Skeletal muscle satellite cell (primary cell): ENCODE data around the gene MS4A15.

Source experiments
- H3K27me3 ChIP-seq: 2 replicates; pipeline ENCODE4 v1.7.0; 2013; ENCODE audit warnings: low read length; ENCODE audit not compliant: control insufficient read depth, insufficient read depth
- H3K36me3 ChIP-seq: 2 replicates; pipeline ENCODE4 v1.7.0; 2013; ENCODE audit warnings: mild to moderate bottlenecking, control low read depth, low read length; ENCODE audit not compliant: insufficient read depth
- H3K4me1 ChIP-seq: 2 replicates; pipeline ENCODE4 v1.7.0; 2013; ENCODE audit warnings: low read length; ENCODE audit not compliant: control insufficient read depth, insufficient read depth
- H3K4me2 ChIP-seq: 2 replicates; pipeline ENCODE4 v1.7.0; 2013; ENCODE audit warnings: mild to moderate bottlenecking, low read length
- H3K4me3 ChIP-seq: 2 replicates; pipeline ENCODE4 v1.7.0; 2013; ENCODE audit warnings: low read length
- H3K9ac ChIP-seq: 2 replicates; pipeline ENCODE4 v1.7.0; 2013; ENCODE audit warnings: mild to moderate bottlenecking, low read depth, low read length, moderate library complexity
- H3K9me3 ChIP-seq: replicated peaks from 2 replicates; pipeline ENCODE4 v1.7.0; 2013; ENCODE audit warnings: mild to moderate bottlenecking, control low read depth, low read length

Gene MS4A15

DNA sequence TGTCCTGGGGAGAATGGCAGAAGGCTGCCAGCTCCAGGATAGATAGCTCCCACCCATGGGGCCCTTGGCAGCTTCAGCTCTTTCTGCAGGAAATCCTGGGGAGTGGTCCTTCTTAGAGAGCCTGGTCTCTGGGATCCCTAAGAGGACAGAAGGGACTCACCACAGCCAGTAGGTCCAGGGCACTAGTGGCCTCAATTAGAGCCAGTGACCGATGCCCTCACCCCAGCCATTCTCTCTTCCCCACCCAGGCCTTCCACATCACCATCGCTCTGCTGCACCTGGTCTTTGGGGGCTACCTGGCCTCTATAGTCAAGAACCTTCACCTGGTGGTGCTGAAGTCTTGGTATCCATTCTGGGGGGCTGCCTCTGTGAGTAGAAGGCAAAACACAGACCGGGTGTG lies 34.1 kb downstream of the MS4A15 start:
- H3K4me1 ChIP-seq: no peaks in the 10 kb centered on the region
- no peak overlapping the region for H3K4me3 ChIP-seq
- no peak overlapping the region for H3K4me2 ChIP-seq
- no peak overlapping the region for H3K9ac ChIP-seq
- H3K36me3 ChIP-seq: no peaks in the 10 kb centered on the region
- H3K9me3 ChIP-seq: no peaks in the 10 kb centered on the region
- H3K27me3 ChIP-seq: peaks cover 14% of the 10 kb centered on the region

DNA sequence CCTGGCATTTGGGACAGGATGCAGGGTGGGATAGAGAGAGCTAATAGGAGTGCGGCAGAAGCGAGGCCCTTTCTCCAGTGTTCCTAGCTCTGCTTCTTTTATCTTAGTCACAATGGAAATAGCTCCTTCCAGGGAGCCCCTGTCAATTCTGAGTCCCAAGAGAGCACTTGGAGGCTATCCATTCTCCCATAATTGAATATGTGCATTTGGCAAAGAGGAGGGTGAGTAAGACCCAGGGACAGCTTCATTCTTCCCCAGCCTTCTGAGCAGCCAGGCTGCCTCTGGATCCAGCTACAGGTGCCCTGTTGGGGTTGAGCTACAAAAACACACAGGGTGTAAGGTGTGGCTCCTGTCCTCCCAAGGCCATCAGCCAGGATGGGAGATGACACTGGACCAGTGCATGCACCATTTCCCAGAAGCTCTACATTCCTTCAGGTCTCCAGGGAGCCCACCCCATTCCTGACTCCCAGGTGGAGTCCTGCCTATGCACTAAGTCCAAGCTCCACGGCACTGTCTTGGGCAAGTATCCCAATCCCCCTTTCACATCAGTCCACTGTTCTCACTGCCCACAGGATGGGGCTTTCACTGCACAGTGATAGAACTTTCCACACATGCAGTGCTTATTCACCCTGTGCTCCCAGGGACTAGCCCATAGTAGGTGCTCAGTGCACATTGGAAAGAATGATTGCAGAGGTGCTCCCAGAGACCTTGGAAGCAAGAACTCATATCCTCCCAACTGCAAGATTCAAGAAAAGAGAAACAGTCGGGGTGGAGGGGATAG lies 34.7 kb downstream of the MS4A15 start:
- Histone ChIP-seq H3K4me2 (no peak overlapping the region), H3K36me3 (no peaks in the 10 kb centered on the region), H3K4me1 (no peaks in the 10 kb centered on the region), H3K27me3 (peaks cover 14% of the 10 kb centered on the region), H3K4me3 (no peak overlapping the region), H3K9ac (no peak overlapping the region), H3K9me3 (no peaks in the 10 kb centered on the region)

DNA sequence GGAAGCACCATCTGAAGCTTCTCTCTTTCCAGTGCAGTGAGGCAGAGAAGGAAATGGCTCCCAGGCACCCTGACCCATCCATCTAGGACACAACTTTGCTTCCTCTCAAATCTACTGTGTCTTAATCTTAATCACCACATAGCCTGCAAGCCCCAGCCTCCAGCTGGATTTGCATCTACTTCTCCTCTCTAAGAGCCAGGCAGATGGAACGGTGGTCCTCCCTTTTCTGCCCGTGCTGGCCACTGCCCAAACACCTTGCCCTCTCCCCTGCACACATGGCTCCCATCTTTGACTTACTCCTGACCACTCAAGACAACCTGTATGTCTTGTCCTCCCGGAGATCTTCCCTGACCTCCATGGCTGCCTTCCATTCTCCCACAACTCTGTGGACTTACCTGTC lies 35.9 kb downstream of the MS4A15 start:
- Histone ChIP-seq H3K27me3 (peaks cover 16% of the 10 kb centered on the region), H3K36me3 (no peaks in the 10 kb centered on the region), H3K9me3 (no peaks in the 10 kb centered on the region), H3K4me1 (no peaks in the 10 kb centered on the region), H3K4me2 (no peak overlapping the region), H3K4me3 (no peak overlapping the region), H3K9ac (no peak overlapping the region)

DNA sequence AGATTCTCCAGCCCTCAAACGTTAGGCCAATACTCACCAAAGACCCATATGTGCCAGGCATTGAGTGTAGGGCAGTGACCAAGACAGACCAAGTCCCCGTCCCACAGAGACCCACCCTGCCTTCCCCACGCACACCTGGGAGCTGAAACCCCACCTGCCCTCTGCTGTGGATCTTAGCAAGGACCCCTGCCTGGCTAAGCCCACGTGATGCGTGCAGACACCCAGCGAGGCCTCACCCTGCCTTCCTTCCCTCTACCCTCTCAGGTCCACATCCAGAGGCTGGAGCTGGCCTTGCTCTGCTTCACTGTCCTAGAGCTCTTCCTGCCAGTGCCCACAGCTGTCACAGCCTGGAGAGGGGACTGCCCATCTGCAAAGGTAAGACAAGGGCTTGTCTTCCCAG lies 38.6 kb downstream of the MS4A15 start:
- Histone ChIP-seq H3K4me1 (no peaks in the 10 kb centered on the region), H3K27me3 (peaks cover 26% of the 10 kb centered on the region), H3K9me3 (no peaks in the 10 kb centered on the region), H3K4me3 (no peak overlapping the region), H3K9ac (no peak overlapping the region), H3K36me3 (no peaks in the 10 kb centered on the region), H3K4me2 (no peak overlapping the region)

DNA sequence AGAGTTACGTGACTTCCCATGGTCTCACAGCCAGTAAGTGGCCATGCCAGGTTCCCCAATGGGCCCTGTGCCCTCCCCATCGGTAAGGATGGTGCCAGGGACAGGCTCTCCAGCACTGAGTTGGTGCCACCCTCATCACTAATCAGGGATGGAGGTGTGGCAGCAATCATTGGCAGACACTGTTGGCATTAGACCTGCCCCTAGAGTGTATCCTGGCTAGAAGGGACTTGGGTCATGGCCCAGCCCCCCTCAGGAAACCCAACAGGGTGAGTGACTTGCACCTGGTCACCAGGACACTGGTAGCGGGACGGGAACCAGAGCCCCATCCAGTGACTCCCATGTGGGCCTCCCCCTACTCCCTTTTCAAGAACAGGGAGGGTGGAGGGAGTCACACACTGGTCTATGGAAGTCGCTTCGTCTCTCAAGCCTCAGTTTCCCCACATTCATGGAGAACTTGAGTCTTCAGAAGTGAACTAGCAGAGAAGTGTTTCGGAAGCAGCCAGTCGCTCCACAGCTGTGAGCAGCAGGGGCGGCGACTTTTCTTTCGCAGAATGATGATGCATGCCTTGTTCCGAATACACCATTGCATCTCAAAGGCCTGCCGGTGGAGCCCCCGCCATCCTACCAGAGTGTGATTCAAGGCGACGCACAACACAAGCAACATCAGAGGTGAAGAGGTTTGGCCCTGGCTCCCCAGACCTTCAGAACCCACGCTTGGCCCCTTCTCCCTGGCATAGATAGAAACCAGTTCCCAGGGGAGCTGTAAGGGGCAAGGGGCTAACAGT lies 41.4 kb downstream of the MS4A15 start:
- Histone ChIP-seq H3K4me1 (no peaks in the 10 kb centered on the region), H3K4me2 (no peak overlapping the region), H3K4me3 (no peak overlapping the region), H3K27me3 (peaks cover 22% of the 10 kb centered on the region), H3K36me3 (no peaks in the 10 kb centered on the region), H3K9ac (no peak overlapping the region), H3K9me3 (no peaks in the 10 kb centered on the region)

DNA sequence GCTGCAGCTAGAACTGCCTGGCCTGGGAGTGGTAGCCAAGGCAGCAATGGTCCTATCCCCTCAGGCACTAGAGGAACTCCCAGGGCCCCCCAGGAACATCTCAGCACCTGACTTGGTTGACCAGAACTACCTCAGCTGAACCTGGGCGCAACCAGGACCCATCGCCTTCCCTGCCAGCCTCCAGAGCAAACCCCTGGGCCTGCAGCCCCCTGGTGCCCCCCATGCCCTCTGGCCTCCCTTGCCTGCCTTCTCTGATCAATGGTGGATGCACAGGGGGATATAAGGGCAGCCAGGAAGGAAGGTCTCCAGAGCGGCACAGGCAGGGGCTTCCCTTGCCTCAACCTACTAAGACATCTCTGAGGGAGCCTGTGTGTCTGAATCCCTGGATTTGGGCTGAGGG lies 42.0 kb downstream of the MS4A15 start:
- H3K9ac ChIP-seq: no peak overlapping the region
- H3K27me3 ChIP-seq: peaks cover 24% of the 10 kb centered on the region
- H3K4me1 ChIP-seq: no peaks in the 10 kb centered on the region
- no peak overlapping the region for H3K4me3 ChIP-seq
- no peak overlapping the region for H3K4me2 ChIP-seq
- H3K9me3 ChIP-seq: no peaks in the 10 kb centered on the region
- H3K36me3 ChIP-seq: no peaks in the 10 kb centered on the region

DNA sequence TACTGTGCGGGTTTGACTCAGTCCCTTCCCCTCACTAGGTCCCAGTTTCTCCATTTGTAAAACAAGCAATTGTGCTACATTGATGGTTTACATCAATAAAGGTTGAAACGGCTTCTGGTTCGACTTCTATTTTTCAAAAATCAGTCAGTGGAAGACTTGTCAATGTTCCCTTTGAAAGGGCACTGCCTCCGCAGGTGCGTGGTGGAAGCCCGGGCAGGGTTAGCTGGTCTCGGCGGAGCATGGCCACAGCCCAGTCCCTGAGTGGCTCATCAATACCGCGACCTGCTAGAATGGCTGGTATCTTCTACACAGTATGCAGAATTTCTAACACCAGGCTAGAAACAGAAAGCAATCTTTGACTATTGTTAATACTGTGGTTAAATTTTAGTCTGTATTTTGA lies 44.5 kb downstream of the MS4A15 start:
- H3K36me3 ChIP-seq: no peaks in the 10 kb centered on the region
- H3K4me2 ChIP-seq: no peak overlapping the region
- H3K4me3 ChIP-seq: no peak overlapping the region
- no peaks in the 10 kb centered on the region for H3K4me1 ChIP-seq
- H3K27me3 ChIP-seq: peaks cover 32% of the 10 kb centered on the region
- no peak overlapping the region for H3K9ac ChIP-seq
- H3K9me3 ChIP-seq: no peaks in the 10 kb centered on the region

DNA sequence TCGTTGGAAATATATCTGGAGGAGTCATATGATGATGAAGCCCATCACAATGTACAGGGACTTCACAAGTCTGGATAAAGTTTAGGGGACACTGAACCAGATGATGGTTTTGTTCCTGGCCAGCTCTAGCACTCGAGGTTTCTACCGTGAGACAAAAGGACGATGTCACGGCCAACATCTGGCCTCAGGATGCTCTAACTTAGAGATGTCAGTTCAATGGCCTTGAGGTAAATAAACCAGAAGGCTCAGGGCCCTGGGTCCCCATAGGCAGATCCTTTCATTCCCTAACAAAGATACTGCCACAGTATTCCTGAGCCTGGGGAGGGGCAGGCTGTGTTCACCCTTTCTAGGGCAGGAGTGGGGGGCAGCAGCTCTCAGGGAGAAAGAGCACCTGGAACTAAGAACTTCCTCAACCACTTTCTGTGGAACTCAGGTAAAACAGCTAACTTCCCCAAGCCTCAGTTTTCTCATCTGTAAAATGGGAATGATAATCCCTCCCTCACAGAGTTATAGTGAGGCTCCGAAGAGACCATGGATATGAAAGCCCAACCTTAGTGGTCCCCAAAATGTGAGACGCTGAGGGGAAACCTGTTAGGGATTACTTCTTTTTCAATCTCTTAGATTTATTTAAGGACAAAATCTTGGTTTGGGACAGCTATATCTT lies 46.7 kb downstream of the MS4A15 start:
- H3K4me1 ChIP-seq: no peaks in the 10 kb centered on the region
- peaks cover 31% of the 10 kb centered on the region for H3K27me3 ChIP-seq
- H3K4me2 ChIP-seq: no peak overlapping the region
- H3K4me3 ChIP-seq: no peak overlapping the region
- H3K9ac ChIP-seq: no peak overlapping the region
- H3K36me3 ChIP-seq: no peaks in the 10 kb centered on the region
- no peaks in the 10 kb centered on the region for H3K9me3 ChIP-seq

DNA sequence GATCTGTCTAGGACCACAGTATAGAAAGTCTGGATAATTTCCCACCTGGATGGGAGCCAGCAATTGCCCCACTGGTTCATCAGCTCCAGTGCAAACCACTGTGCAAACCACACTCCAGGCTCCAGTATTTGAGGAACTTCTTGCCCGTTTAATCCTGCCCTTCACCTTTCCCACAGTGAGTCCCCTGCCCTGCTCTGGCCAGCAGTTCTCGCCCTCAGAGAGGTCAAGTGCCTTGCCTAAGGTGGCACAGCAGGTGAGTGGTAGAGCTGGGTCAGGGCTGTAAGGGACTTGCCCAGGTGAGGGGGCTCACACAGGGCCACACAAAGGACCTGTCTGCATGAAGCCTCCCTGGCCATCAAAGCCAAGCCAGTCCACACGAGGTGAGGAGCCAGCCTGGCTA lies 52.6 kb downstream of the MS4A15 start:
- H3K4me1 ChIP-seq: no peaks in the 10 kb centered on the region
- no peak overlapping the region for H3K9ac ChIP-seq
- no peak overlapping the region for H3K4me2 ChIP-seq
- H3K36me3 ChIP-seq: no peaks in the 10 kb centered on the region
- H3K9me3 ChIP-seq: no peaks in the 10 kb centered on the region
- no peak overlapping the region for H3K4me3 ChIP-seq
- H3K27me3 ChIP-seq: peaks cover 10% of the 10 kb centered on the region

DNA sequence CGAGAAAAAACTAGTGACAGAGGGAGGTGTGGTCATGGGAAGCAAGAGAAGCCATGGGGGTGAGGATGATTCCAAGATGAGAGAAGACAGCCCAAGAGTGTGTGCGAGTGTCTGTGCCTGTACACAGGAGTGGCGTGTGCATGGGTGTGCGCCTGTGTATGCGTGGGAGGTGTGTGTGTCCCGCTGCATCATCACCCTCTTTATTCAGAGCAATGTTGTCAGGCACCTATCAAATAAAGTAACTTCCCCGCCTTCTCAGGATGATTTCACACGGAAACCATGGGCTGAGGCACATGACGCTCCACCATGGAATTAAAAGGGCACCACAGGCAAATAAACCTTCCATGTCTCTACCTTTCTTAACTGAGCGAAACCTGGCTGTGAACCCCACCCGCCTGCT lies 53.0 kb downstream of the MS4A15 start:
- peaks cover 10% of the 10 kb centered on the region for H3K27me3 ChIP-seq
- no peaks in the 10 kb centered on the region for H3K4me1 ChIP-seq
- no peaks in the 10 kb centered on the region for H3K36me3 ChIP-seq
- H3K9me3 ChIP-seq: no peaks in the 10 kb centered on the region
- H3K9ac ChIP-seq: no peak overlapping the region
- H3K4me3 ChIP-seq: no peak overlapping the region
- no peak overlapping the region for H3K4me2 ChIP-seq

DNA sequence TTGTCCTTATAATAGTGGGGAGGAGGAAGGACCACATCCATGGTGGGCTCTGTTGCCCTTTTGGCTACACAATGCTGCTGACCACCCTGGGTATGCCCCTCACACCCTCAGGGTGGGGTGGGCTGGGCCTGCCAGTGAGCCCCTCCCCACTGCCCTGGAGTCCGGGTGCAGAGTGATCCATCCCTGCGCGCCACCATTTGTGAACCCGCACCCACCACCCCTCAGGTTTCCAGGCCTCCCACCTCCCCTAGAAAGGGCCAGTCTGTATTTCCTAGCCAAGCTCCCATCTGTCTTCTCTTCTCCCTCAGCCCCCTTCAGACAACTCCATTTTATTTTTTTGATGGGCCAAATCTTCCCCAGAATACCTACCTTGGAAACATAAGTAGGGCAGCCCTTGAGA lies 53.5 kb downstream of the MS4A15 start:
- H3K4me2 ChIP-seq: no peak overlapping the region
- H3K4me1 ChIP-seq: no peaks in the 10 kb centered on the region
- H3K9me3 ChIP-seq: no peaks in the 10 kb centered on the region
- H3K9ac ChIP-seq: no peak overlapping the region
- no peak overlapping the region for H3K4me3 ChIP-seq
- peaks cover 10% of the 10 kb centered on the region for H3K27me3 ChIP-seq
- H3K36me3 ChIP-seq: no peaks in the 10 kb centered on the region
